NCI-H146 treated with DMSO at 0.1 percent for 48 hours (cell line): ENCODE data around the gene DPYD.
A peak's percentile ranks its signal among the peaks of the same experiment; 100 is the strongest.

Experiments
- DNase-seq: peaks from one replicate; lab custom pipeline; 2025; ENCODE audit not compliant: unreplicated experiment; lab: John Stamatoyannopoulos, UW

The DPYD gene

GRCh38 chr1:97630948-97631347 lies 289.9 kb downstream of the DPYD start:
- DNase-seq, result no peak

- no peak for DNase-seq
Observed at GRCh38 chr1:97630281-97630680, 290.6 kb downstream of the DPYD start.

GRCh38 chr1:97623220-97623619 lies 297.6 kb downstream of the DPYD start:
- no peak for DNase-seq

- no peak for DNase-seq
Observed at GRCh38 chr1:97621955-97622354, 298.9 kb downstream of the DPYD start.

- DNase-seq, result no peak
Observed at GRCh38 chr1:97619706-97620105, 301.1 kb downstream of the DPYD start.

- no peak for DNase-seq
Observed at GRCh38 chr1:97610748-97611147, 310.1 kb downstream of the DPYD start.

GRCh38 chr1:97610102-97610501 lies 310.7 kb downstream of the DPYD start:
- no peak for DNase-seq

GRCh38 chr1:97608272-97608671 lies 312.6 kb downstream of the DPYD start:
- DNase-seq, result no peak

GRCh38 chr1:97603776-97604175 lies 317.1 kb downstream of the DPYD start:
- DNase-seq, result no peak

- DNase-seq, result peak; percentile 58
Observed at GRCh38 chr1:97603218-97603617, 317.6 kb downstream of the DPYD start.

- DNase-seq, result no peak
Observed at GRCh38 chr1:97599447-97599846, 321.4 kb downstream of the DPYD start.

GRCh38 chr1:97593192-97593591 lies 327.6 kb downstream of the DPYD start:
- no peak for DNase-seq

- no peak for DNase-seq
Observed at GRCh38 chr1:97588772-97589171, 332.1 kb downstream of the DPYD start.

GRCh38 chr1:97581614-97582051 lies 339.2 kb downstream of the DPYD start:
- no peak for DNase-seq

- DNase-seq, result no peak
Observed at GRCh38 chr1:97577613-97578012, 343.2 kb downstream of the DPYD start.

GRCh38 chr1:97573553-97573952 lies 347.3 kb downstream of the DPYD start:
- DNase-seq, result no peak

- no peak for DNase-seq
Observed at GRCh38 chr1:97572561-97572960, 348.3 kb downstream of the DPYD start.

- no peak for DNase-seq
Observed at GRCh38 chr1:97571760-97572159, 349.1 kb downstream of the DPYD start.

- DNase-seq, result no peak
Observed at GRCh38 chr1:97570691-97571090, 350.1 kb downstream of the DPYD start.

- DNase-seq, result no peak
Observed at GRCh38 chr1:97567000-97567749, 353.7 kb downstream of the DPYD start.

GRCh38 chr1:97565886-97566285 lies 354.9 kb downstream of the DPYD start:
- DNase-seq, result no peak

GRCh38 chr1:97563926-97564325 lies 356.9 kb downstream of the DPYD start:
- no peak for DNase-seq

GRCh38 chr1:97562081-97562480 lies 358.8 kb downstream of the DPYD start:
- no peak for DNase-seq
